ENCODE data around the gene ACADS. TPM values are rescaled to one million over a fixed set of nuclear protein-coding genes. Genes with fewer than 3 reads are reported as not detected.
A peak's percentile ranks its signal among the peaks of the same experiment; 100 is the strongest.

Gene ACADS
- total RNA-seq, 1 donor from 2014 or later = 8.1 TPM

DNA sequence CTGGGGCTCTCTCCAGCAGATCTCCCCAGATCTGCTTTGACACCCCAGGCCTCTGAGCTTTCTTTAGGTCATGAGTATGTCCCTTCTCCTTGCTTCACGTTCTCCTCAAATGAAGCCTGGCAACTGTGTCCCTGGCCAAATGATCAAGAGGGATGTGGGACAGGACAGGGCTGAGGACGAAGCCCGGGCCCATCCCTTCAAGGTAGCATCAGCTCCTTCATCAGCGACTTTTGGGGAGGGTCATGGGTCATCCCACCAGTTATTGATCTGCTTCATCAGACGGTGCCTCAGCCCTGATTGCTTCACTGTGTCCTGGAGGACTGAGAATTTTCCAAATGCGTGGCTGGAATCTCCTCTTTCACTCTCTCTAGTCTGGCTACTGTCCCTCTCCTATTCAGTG is 32.3 kb downstream of the ACADS start:
- no peak for DNase-seq
- Mint-ChIP-seq H3K4me1 (ENCODE audit: low read depth, unreplicated experiment) (peaks cover 13% of the 10 kb centered on the region), H3K27me3 (ENCODE audit: unreplicated experiment) (peaks cover 2% of the 10 kb centered on the region), H3K36me3 (ENCODE audit: unreplicated experiment) (peaks cover 7% of the 10 kb centered on the region), H3K27ac (ENCODE audit: unreplicated experiment) (no peak overlapping the region), H3K4me3 (ENCODE audit: unreplicated experiment) (no peak overlapping the region), H3K9me3 (ENCODE audit: unreplicated experiment) (peaks cover 7% of the 10 kb centered on the region)
- TF ChIP-seq, protein P1, sequence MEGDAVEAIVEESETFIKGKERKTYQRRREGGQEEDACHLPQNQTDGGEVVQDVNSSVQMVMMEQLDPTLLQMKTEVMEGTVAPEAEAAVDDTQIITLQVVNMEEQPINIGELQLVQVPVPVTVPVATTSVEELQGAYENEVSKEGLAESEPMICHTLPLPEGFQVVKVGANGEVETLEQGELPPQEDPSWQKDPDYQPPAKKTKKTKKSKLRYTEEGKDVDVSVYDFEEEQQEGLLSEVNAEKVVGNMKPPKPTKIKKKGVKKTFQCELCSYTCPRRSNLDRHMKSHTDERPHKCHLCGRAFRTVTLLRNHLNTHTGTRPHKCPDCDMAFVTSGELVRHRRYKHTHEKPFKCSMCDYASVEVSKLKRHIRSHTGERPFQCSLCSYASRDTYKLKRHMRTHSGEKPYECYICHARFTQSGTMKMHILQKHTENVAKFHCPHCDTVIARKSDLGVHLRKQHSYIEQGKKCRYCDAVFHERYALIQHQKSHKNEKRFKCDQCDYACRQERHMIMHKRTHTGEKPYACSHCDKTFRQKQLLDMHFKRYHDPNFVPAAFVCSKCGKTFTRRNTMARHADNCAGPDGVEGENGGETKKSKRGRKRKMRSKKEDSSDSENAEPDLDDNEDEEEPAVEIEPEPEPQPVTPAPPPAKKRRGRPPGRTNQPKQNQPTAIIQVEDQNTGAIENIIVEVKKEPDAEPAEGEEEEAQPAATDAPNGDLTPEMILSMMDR (IDR thresholded peaks at IDR 0.05; ENCODE audit: partially characterized antibody, unreplicated experiment) = no peak

DNA sequence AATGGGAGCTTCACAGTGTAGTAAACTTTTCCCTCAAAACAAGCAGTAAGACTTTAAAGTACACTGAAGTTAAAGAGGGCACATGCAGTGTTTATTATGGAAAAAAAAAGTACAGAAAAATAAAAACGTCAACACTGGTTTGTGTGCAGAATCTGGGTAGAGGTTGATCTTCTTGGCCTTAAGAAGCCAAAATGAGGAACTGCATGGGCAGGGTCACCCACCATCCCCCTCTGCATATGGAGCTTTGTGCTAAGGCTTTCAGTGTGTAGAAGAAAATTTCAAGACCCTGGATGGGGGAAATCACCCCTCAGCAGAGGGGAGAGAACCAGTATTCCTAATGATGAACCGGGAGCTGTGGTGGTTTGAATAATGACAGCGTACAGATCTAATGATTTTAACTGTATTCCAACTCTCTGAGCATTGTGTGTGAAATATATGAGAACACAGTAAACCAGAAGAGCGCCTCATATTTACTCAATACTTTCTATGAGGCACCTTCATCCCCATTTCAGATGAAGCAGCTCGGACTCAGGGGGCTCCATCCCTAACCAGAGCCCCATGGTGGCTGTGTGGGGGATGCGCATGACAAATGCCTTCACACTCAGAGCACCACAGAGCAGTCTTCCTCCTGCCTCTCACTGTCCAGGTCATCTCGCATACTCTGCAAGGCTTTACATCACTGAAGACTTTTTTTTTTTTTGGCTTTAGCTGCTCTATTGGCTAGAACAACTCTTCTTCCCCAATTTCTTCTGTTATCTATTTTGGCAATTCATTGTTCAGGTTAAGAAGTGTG is 33.4 kb downstream of the ACADS start:
- Mint-ChIP-seq H3K9me3 (ENCODE audit: unreplicated experiment) (peaks cover 6% of the 10 kb centered on the region), H3K36me3 (ENCODE audit: unreplicated experiment) (peaks cover 7% of the 10 kb centered on the region), H3K4me1 (ENCODE audit: low read depth, unreplicated experiment) (peaks cover 13% of the 10 kb centered on the region), H3K27ac (ENCODE audit: unreplicated experiment) (peak overlapping the region; percentile 40), H3K4me3 (ENCODE audit: unreplicated experiment) (no peak overlapping the region), H3K27me3 (ENCODE audit: unreplicated experiment) (peaks cover 2% of the 10 kb centered on the region)
- DNase-seq = no peak
- TF ChIP-seq, protein P1 (IDR thresholded peaks at IDR 0.05; ENCODE audit: partially characterized antibody, unreplicated experiment) = no peak

DNA sequence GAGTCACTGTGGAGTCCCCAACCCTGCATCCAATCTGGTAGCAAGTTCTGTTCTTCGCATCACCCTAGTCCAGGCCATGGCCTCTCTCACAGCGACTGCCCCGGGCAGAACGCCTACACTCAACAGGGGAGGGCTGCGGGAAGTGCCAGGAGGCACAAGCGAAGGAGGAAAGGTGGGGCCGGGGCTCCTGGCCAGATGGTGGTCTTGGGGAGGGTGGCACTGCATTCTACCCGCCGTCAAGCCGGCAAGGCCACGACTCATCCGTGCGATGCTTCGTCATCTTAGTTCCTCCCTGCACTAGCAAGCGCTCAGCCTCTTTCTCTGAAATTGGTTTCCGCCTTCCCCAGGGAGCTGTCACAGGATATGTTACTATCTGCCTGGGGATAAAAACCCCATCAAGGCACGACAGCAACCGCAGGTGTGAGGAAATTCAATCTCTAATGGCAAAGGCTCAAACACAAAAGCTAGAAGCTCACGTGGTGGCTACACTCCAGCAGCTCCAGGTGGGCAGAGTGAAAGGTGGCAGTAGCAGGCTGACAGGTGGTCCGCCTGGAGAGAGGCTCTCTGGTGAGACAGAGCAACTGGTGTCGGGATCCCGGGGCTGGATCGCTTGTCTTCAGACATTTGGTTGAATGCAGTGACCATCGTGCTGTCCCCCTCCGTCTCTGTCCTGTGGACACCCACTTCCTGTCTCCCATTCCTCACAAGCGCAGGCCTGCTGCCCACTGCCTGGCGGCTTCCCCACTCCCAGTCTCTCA is 34.1 kb downstream of the ACADS start:
- H3K27ac Mint-ChIP-seq (ENCODE audit: unreplicated experiment) = peak overlapping the region; percentile 40
- peaks cover 6% of the 10 kb centered on the region for H3K36me3 Mint-ChIP-seq (ENCODE audit: unreplicated experiment)
- H3K4me1 Mint-ChIP-seq (ENCODE audit: low read depth, unreplicated experiment) = peaks cover 13% of the 10 kb centered on the region
- peaks cover 2% of the 10 kb centered on the region for H3K27me3 Mint-ChIP-seq (ENCODE audit: unreplicated experiment)
- H3K4me3 Mint-ChIP-seq (ENCODE audit: unreplicated experiment) = peak overlapping the region; percentile 30
- H3K9me3 Mint-ChIP-seq (ENCODE audit: unreplicated experiment) = peaks cover 6% of the 10 kb centered on the region
- DNase-seq = peak; percentile 57
- TF ChIP-seq, protein P1 (IDR thresholded peaks at IDR 0.05; ENCODE audit: partially characterized antibody, unreplicated experiment) = no peak

DNA sequence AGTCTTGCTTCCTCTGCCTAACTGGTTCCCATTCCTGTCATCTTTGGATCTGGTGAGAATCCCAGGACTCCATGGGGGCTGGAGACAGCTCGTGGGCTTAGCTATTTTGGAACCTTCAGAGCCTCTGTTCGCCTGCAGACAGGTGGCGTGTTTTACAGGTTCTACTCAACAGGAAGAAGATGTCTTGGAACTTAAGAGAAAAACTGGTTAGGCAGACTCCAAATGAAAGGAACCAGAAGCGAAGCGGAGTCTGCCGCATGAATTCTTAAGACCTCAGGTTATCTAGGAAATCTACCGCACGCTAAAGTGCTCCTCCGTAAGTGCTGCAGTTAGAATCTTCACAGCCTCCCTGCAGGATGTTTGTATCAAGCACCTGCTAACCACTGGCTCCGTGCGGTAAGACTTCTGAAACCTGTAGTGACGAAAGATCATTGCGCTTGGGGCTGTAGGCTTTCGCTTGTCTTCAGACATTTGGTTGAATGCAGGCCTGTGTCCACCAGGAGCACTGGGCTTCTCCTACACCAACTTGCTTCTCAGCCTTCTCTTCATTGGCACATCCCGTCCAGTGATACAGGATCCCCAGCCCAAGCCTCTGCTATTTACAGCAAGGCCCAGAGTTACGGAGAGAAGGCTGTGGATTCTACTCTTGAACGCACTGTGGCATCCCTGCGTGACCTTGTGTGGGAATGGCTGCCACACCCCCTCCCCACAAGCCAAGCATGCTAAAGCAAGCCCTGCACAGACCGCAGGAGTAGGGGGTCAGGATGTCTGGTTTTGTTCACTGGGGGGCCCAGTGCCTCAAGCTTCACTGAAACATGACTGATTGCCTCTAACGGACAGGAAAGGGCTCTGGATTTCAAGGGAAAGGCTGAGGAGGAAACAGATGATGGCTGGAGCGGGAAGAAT is 35.0 kb downstream of the ACADS start:
- Mint-ChIP-seq H3K4me3 (ENCODE audit: unreplicated experiment) (no peak overlapping the region), H3K36me3 (ENCODE audit: unreplicated experiment) (no peaks in the 10 kb centered on the region), H3K9me3 (ENCODE audit: unreplicated experiment) (peaks cover 2% of the 10 kb centered on the region), H3K4me1 (ENCODE audit: low read depth, unreplicated experiment) (peaks cover 13% of the 10 kb centered on the region), H3K27me3 (ENCODE audit: unreplicated experiment) (no peaks in the 10 kb centered on the region), H3K27ac (ENCODE audit: unreplicated experiment) (no peak overlapping the region)
- no peak for DNase-seq
- TF ChIP-seq, protein P1 (IDR thresholded peaks at IDR 0.05; ENCODE audit: partially characterized antibody, unreplicated experiment) = no peak

All from glutamatergic neuron (in vitro differentiated cells).